GM23338 (cell line): ENCODE data around the gene SIVA1. TPM values are rescaled to one million over a fixed set of nuclear protein-coding genes. Genes with fewer than 3 reads are reported as not detected.

ENCODE experiments used
- CREB1 ChIP-seq: fragments of 250-450 bp; sonication (Bioruptor Pico); IDR thresholded peaks from 2 replicates; pipeline ENCODE4 v1.5.0; 2020; ENCODE audit warnings: low read depth, mild to moderate bottlenecking, moderate library complexity
- EZH2 ChIP-seq: fragments of 200-600 bp; sonication (generic); IDR thresholded peaks from one replicate; pipeline ENCODE4 v1.8.0; 2017; ENCODE audit warnings: antibody characterized with exemption, mild to moderate bottlenecking, low read depth; ENCODE audit not compliant: unreplicated experiment
- EZH2phosphoT487 ChIP-seq: fragments of 200-600 bp; sonication (generic); IDR thresholded peaks from one replicate; pipeline ENCODE4 v1.8.1; 2018; ENCODE audit warnings: antibody characterized with exemption; ENCODE audit not compliant: unreplicated experiment
- JUNB ChIP-seq: IDR thresholded peaks from one replicate; pipeline ENCODE4 v1.6.1; 2016; ENCODE audit warnings: antibody characterized with exemption; ENCODE audit not compliant: unreplicated experiment
- NANOG ChIP-seq: IDR thresholded peaks from 2 replicates; pipeline ENCODE4 v1.6.1; 2016; ENCODE audit warnings: antibody characterized with exemption, borderline replicate concordance
- POLR2AphosphoS5 ChIP-seq: IDR thresholded peaks from 2 replicates; pipeline ENCODE4 v1.6.1; 2016; ENCODE audit warnings: antibody characterized with exemption, low read depth
- STAT1 ChIP-seq: IDR thresholded peaks from one replicate; pipeline ENCODE4 v1.6.1; 2016; ENCODE audit warnings: antibody characterized with exemption; ENCODE audit not compliant: unreplicated experiment
- ZNF114 ChIP-seq: fragments of 250-450 bp; sonication (Bioruptor Pico); IDR thresholded peaks from 2 replicates; pipeline ENCODE4 v1.5.0; 2020; ENCODE audit warnings: mild to moderate bottlenecking, moderate library complexity
- ZNF331 ChIP-seq: fragments of 250-450 bp; sonication (Bioruptor Pico); IDR thresholded peaks from 2 replicates; pipeline ENCODE4 v1.5.0; 2020; ENCODE audit warnings: low read depth, mild to moderate bottlenecking, moderate library complexity
- ZNF462 ChIP-seq: fragments of 250-450 bp; sonication (Bioruptor Pico); IDR thresholded peaks from 2 replicates; pipeline ENCODE4 v1.5.0; 2020; ENCODE audit warnings: mild to moderate bottlenecking, moderate library complexity
- polyA plus RNA-seq: library from polyadenylated mRNA; unstranded; fragments of >200 nt; fragmentation: Nextera tagmentation; extraction: Ambion mirVana; gene quantifications from 2 replicates; pipeline ENCODE4 v1.2.1, GENCODE V29; 2016
- total RNA-seq: library from RNA; depleted of rRNA; stranded (reverse); fragments of >200 nt; shearing (Covaris generic); gene quantifications from 2 replicates; pipeline ENCODE4 v1.2.3, GENCODE V29; 2014
- TF ChIP-seq, protein P1 (sequence below): IDR thresholded peaks from 2 replicates; pipeline ENCODE4 v1.6.1; 2016; ENCODE audit warnings: antibody characterized with exemption

Gene SIVA1
- total and polyA plus RNA-seq, 2 experiments from 2014 or later, result 215 to 392 TPM

DNA sequence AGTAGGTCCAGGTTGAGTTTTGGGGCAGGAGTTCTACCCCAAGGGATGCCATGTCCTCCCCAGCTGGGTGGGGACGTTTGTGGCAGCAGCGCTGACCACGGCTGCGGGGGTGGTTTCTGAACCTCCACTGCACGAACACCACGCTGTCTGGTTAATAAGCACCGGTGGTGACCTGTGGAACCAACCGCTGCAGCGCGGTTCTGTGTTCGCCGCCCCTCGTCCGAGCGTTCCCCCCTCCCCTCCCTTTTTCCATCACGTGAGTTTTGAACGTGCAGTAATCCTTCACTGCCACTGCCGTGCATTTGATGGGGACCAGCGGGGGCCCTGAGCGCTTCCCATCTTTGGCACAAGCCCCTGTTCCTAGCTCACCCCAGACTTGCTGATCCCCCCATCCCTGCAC lies 35.3 kb upstream of the SIVA1 start (continued):
- no peak for TF ChIP-seq ZNF462 (CRISPR knock-in tag)
- no peak for TF ChIP-seq STAT1
- no peak for TF ChIP-seq EZH2phosphoT487
- TF ChIP-seq EZH2, result no peak
- no peak for TF ChIP-seq NANOG
- TF ChIP-seq, protein P1, sequence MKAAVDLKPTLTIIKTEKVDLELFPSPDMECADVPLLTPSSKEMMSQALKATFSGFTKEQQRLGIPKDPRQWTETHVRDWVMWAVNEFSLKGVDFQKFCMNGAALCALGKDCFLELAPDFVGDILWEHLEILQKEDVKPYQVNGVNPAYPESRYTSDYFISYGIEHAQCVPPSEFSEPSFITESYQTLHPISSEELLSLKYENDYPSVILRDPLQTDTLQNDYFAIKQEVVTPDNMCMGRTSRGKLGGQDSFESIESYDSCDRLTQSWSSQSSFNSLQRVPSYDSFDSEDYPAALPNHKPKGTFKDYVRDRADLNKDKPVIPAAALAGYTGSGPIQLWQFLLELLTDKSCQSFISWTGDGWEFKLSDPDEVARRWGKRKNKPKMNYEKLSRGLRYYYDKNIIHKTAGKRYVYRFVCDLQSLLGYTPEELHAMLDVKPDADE, result no peak
- TF ChIP-seq CREB1 (CRISPR knock-in tag), result no peak
- TF ChIP-seq ZNF331 (CRISPR knock-in tag), result no peak
- TF ChIP-seq ZNF114 (CRISPR knock-in tag), result no peak
- no peak for TF ChIP-seq POLR2AphosphoS5
- no peak for TF ChIP-seq JUNB
